Stimulated activated naive CD8-positive, alpha-beta T cell treated with anti-CD3 and anti-CD28 coated beads, Interleukin-15, amount 100 ng/mL, for 72 hours (primary cell): ENCODE data around the gene UBASH3A.

ENCODE experiments used
- ATAC-seq: fragments of 150-1000 bp; cut with Tn5 transposase; 2 replicates; pipeline ENCODE4 v1.10.0; 2021; ENCODE audit warnings: mild to moderate bottlenecking, moderate library complexity
- DNase-seq, 2 donors: peaks; one replicate each; pipeline ENCODE4 v3.0.0; 2021 to 2022
- H3K27ac Mint-ChIP-seq, 2 donors: one replicate each; pipeline ENCODE4 v1.8.0; 2022; ENCODE audit warnings: mild to moderate bottlenecking in 2 of 2, mixed read lengths in 2 of 2, moderate library complexity in 2 of 2
- H3K27me3 Mint-ChIP-seq: one replicate; pipeline ENCODE4 v1.8.0; 2022; ENCODE audit warnings: mixed read lengths
- H3K4me1 Mint-ChIP-seq: one replicate; pipeline ENCODE4 v1.8.0; 2022; ENCODE audit warnings: mild to moderate bottlenecking, mixed read lengths
- H3K4me3 Mint-ChIP-seq, 2 donors: one replicate each; pipeline ENCODE4 v1.8.0; 2022; ENCODE audit warnings: mild to moderate bottlenecking in 2 of 2, mixed read lengths in 2 of 2, moderate library complexity in 1 of 2
- H3K9me3 Mint-ChIP-seq, 2 donors: one replicate each; pipeline ENCODE4 v1.8.0; 2022; ENCODE audit warnings: mixed read lengths in 2 of 2

UBASH3A gene, protein sequence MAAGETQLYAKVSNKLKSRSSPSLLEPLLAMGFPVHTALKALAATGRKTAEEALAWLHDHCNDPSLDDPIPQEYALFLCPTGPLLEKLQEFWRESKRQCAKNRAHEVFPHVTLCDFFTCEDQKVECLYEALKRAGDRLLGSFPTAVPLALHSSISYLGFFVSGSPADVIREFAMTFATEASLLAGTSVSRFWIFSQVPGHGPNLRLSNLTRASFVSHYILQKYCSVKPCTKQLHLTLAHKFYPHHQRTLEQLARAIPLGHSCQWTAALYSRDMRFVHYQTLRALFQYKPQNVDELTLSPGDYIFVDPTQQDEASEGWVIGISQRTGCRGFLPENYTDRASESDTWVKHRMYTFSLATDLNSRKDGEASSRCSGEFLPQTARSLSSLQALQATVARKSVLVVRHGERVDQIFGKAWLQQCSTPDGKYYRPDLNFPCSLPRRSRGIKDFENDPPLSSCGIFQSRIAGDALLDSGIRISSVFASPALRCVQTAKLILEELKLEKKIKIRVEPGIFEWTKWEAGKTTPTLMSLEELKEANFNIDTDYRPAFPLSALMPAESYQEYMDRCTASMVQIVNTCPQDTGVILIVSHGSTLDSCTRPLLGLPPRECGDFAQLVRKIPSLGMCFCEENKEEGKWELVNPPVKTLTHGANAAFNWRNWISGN

DNA sequence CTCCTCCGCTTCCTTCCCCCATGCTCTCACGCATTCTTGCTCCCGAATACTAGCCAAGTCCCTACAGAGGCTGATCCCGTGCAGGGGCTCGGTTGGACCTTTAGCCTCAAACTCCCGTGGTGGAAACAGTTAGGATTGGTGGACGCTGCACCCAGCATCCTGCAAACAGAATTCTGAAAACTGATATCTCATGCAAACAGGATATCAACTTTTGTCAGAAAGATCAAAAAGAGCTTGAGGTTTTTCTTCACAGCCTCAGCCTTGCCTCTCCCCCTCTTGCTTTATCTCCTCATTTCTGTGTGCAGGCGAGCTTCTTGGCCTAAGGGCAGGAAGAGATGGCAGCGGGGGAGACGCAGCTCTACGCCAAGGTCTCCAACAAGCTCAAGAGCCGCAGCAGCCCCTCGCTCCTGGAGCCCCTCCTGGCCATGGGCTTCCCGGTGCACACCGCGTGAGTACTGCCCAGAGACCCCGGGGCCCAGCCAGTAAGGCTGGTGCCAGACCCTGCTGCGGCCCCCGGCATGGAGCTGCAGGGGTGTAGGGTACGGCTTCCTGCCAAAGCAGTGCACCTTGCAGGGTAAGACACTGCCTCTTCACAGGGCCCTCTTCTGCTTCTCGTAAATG lies at the start of gene UBASH3A:
Gene UBASH3A (plus strand): TSS at position 292 of the 621 bp plus-strand sequence. CDS start 44 bp downstream, at position 336.
- Mint-ChIP-seq H3K27me3 (no peaks in the 10 kb centered on the region), H3K9me3 (peaks cover 9 to 12% of the 10 kb centered on the region in 2 donors), H3K4me1 (peaks cover 70% of the 10 kb centered on the region), H3K4me3 (peak within 1 kb of the TSS; percentile 94 to 96), H3K27ac (peak within 1 kb of the TSS; percentile 87 to 94)
- peak; percentile 54 to 55 for DNase-seq
- ATAC-seq = peak; percentile 73

DNA sequence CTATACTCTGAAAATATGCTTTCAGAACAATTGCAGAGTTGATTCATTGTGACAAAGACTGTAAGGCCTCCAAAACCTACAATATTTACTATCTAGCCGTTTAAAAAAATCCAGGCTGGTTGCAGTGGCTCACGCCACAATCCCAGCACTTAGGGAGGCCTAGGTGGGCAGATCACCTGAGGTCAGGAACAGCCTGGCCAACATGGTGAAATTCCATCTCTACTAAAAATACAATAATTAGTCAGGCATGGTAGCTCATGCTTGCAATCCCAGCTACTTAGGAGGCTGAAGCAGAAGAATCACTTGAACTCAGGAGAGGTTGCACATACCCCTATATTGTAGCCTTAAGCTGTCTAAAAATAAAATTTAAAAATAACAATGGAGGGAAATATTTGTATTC lies 47.7 kb upstream of the UBASH3A start:
- Mint-ChIP-seq H3K27ac (no peak overlapping the region), H3K4me3 (no peak overlapping the region), H3K4me1 (no peaks in the 10 kb centered on the region), H3K27me3 (no peaks in the 10 kb centered on the region), H3K9me3 (peaks cover 9 to 26% of the 10 kb centered on the region in 2 donors)
- no peak for DNase-seq
- no peak for ATAC-seq

DNA sequence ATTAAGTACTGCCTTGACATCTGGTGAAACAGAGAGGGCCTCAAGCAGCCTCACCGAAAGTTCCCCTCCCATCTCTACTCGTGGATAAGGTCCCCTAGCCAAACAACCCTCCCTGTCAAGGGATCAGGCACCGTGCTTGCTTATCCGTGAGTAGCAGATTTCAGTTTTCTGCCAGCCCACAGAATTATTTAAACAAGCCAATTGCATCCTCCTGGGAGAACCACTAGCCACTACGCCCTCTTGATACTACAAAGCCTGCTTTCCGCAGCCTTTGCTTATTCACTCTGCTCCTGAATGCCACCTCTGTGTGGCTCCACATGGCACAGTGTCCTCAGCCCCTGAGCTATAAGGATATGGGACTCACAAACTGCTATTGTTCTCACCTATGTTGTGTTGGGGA lies 47.1 kb upstream of the UBASH3A start:
- DNase-seq = no peak
- Mint-ChIP-seq H3K4me1 (no peaks in the 10 kb centered on the region), H3K9me3 (peaks cover 9 to 26% of the 10 kb centered on the region in 2 donors), H3K4me3 (no peak overlapping the region), H3K27ac (no peak overlapping the region), H3K27me3 (peaks cover under 1% of the 10 kb centered on the region)
- no peak for ATAC-seq

DNA sequence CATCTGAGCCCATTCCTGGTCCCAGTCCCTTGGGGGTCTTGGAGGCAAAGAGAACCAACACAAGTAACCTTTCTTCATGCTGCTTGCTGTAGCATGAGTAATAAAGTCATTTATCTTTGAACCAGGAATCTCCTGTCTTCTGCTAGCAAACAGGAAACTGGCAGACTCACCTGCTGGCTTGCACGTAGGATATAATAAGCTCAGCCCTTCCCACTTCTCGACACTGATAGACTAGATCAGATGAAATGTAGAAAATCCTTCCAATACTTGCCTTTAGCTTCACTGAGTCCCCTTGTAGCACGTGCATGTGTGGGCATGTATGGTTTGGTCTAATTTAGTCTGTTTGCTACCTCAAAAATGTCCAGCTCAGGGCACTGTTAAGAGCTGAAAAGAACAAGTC lies 46.4 kb upstream of the UBASH3A start:
- ATAC-seq = no peak
- no peak overlapping the region for H3K4me3 Mint-ChIP-seq
- no peak for DNase-seq
- H3K4me1 Mint-ChIP-seq = peaks cover 7% of the 10 kb centered on the region
- H3K9me3 Mint-ChIP-seq = peaks cover 9 to 26% of the 10 kb centered on the region in 2 donors
- peaks cover 7% of the 10 kb centered on the region for H3K27me3 Mint-ChIP-seq
- H3K27ac Mint-ChIP-seq = no peak overlapping the region

DNA sequence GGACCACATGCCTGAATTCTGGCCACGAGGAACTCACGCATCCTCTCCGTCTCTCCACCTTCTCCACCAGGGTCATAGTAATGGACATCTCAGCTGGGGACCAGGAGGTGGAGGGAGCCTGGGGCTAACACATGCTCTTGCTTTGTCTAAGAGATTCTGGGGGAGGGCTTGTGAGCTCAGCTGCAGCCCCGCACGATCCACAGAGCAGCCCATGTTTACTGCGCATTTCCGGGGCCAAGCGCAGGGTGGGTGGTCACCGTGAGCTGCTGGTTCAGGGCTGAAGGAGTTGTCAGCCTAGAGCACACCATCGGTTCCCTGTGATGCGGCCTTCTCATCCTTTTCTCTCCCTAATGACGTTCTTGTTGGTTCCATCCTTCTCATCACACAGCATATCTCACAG lies 45.4 kb upstream of the UBASH3A start:
- Mint-ChIP-seq H3K27ac (no peak overlapping the region), H3K4me1 (peaks cover 14% of the 10 kb centered on the region), H3K27me3 (peaks cover 10% of the 10 kb centered on the region), H3K9me3 (peaks cover 9 to 21% of the 10 kb centered on the region in 2 donors), H3K4me3 (no peak overlapping the region)
- no peak for ATAC-seq
- DNase-seq = no peak

DNA sequence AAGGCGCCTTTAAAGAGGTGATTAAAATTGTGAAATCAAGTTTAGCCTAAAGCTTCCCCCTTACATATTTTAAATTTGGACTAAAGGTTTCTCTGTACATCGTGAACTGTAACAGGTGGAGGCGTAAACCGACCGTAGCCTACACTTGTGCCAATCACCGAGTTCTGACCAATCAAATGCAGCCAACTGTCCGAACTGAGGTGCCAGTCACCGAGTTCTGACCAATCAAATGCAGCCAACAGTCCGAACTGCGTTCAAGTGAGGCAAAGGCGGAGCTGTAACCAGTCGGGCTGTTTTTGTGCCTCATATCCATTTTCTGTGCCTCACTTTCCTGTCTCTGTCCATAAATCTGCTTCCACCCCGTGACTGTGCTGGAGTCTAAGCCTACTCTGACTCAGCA lies 44.8 kb upstream of the UBASH3A start:
- DNase-seq (no peak), ATAC-seq (no peak)
- Mint-ChIP-seq H3K27me3 (peaks cover 10% of the 10 kb centered on the region), H3K9me3 (peaks cover 4 to 15% of the 10 kb centered on the region in 2 donors), H3K4me1 (peaks cover 21% of the 10 kb centered on the region), H3K27ac (no peak overlapping the region), H3K4me3 (no peak overlapping the region)

DNA sequence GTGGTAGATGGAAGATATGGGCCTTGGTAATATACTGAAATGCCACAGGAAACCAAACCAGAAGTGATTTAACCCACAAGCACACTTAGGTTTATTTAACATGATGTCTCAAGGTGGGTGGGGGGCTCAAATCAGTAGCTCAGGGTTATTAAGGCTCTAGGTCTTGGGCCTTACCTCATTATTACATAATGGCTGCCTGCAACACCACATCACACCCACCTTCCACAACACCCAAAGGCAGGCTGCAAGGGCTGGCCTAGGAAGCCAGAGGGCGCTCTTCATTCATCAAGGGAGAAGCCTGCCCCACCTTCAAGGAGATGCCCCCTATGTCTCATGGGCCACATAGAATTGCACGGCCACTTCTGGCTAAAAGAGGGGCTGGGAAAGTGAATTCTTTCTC lies 43.4 kb upstream of the UBASH3A start:
- peaks cover 29% of the 10 kb centered on the region for H3K4me1 Mint-ChIP-seq
- no peak for DNase-seq
- H3K27me3 Mint-ChIP-seq = peaks cover 10% of the 10 kb centered on the region
- H3K4me3 Mint-ChIP-seq = no peak overlapping the region
- H3K27ac Mint-ChIP-seq = no peak overlapping the region
- ATAC-seq = no peak
- peaks cover 0 to 5% of the 10 kb centered on the region in 2 donors for H3K9me3 Mint-ChIP-seq

DNA sequence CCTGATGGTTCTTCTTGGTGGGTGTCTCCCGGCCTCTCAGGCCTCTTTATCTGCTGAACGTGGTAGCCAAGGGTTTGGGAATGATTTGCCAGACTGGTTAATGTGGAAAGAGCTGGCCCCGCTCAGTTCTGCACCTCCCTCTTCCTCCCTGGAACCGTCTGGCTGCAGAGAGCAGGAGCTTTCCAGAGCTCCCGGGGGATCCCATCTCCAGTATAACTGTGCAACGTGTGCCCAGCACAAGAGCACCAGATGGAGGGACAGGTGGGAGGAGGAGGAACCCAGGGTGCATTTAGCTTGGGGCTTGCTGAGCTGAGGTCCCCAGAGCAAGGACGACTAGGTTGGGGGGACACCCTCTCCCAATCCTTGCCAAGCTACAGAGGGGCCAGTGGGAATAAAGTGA lies 42.4 kb upstream of the UBASH3A start:
- no peaks in the 10 kb centered on the region for H3K9me3 Mint-ChIP-seq
- H3K4me3 Mint-ChIP-seq = no peak overlapping the region
- ATAC-seq (no peak), DNase-seq (no peak)
- no peak overlapping the region for H3K27ac Mint-ChIP-seq
- peaks cover 33% of the 10 kb centered on the region for H3K4me1 Mint-ChIP-seq
- peaks cover 10% of the 10 kb centered on the region for H3K27me3 Mint-ChIP-seq

DNA sequence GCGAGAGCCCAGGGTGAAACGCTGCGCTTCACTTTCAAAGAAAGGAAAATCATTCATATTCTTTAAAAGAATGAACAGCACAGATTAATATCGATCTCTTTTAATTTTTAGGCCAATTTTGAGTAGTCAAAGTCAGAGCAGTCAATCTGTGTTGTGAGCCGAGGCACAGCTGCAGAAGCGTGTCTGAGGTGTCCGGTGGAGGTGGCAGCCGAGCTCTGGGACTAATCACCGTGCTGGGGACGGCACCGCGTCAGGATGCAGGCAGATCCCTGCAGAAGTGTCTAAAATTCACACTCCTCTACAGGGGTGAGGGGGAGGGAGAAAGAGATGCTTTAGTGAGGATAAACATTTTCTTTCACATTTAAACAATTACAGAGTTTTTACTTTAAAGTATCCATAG lies 41.5 kb upstream of the UBASH3A start:
- DNase-seq (no peak), ATAC-seq (no peak)
- Mint-ChIP-seq H3K9me3 (no peaks in the 10 kb centered on the region), H3K4me1 (peaks cover 33% of the 10 kb centered on the region), H3K27ac (no peak overlapping the region), H3K4me3 (no peak overlapping the region), H3K27me3 (peaks cover 10% of the 10 kb centered on the region)

DNA sequence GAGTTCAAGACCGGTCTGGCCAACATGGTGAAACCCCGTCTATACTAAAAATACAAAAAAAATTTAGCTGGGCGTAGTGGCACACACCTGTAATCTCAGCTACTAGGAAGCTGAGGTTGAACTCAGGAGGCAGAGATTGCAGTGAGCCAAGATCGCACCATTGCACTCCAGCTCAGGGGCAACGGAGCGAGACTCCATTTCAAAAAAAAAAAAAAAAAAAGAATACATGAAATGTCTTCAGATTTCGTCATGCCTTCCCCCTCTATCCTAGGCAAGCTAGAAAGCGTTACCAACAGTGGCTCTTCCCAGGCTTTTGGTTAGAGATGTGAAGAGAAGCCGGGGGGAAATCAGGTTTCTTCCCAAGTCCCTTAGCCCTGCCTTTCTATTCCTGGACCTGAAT lies 41.0 kb upstream of the UBASH3A start:
- DNase-seq (no peak), ATAC-seq (no peak)
- H3K4me3 Mint-ChIP-seq = no peak overlapping the region
- H3K27ac Mint-ChIP-seq = peak overlapping the region in 1 of 2 donors; percentile 5
- peaks cover 10% of the 10 kb centered on the region for H3K27me3 Mint-ChIP-seq
- no peaks in the 10 kb centered on the region for H3K9me3 Mint-ChIP-seq
- peaks cover 38% of the 10 kb centered on the region for H3K4me1 Mint-ChIP-seq

DNA sequence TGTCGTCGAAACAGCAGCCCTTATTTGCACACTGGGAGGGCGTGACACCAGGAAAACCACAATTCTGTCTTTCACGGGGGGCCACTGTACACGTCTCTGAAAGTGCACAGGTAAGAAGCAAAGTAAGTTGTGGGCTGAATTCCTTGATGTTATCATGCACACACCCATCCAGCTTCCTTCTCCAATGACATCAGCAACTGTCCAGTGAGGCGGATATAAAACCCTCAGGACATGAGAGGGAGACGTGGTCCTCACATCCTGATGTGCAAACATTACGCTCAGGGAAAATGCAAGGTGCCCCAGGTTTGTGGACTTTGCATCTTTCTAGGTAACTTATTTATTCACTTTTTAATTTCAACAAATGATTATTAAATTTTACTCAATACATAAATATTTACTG lies 40.4 kb upstream of the UBASH3A start:
- H3K9me3 Mint-ChIP-seq = no peaks in the 10 kb centered on the region
- H3K4me3 Mint-ChIP-seq = no peak overlapping the region
- peaks cover 10% of the 10 kb centered on the region for H3K27me3 Mint-ChIP-seq
- peaks cover 44% of the 10 kb centered on the region for H3K4me1 Mint-ChIP-seq
- no peak for DNase-seq
- ATAC-seq = no peak
- no peak overlapping the region for H3K27ac Mint-ChIP-seq

DNA sequence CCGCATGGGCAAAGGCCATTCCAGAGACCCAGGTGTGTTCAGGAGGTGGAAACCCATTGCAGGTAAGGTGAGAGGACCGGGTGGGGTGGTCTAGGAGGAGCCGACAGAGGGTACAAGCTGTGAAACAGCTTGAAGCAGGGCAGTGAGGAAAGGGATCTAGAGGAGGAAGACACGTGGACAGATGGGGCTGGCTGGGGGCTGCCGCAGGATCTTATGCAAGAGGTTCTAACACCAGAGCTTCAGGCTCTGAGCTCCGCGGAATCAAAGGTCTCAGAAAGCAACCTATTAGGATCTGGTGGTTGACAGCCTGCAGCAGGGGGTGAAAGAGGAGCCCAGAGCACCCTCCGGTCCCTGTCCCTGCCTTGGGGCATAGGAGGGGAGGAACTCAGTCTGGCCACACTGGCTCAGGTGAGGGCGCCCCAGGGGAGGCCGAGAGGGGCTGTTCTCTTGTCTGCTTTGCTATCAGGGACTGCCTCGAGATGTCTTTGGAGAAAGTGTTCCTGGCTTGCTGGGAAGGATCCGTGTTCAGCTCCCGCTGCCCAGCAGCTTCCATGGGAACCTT lies 39.3 kb upstream of the UBASH3A start:
- ATAC-seq (no peak), DNase-seq (no peak)
- Mint-ChIP-seq H3K4me1 (peaks cover 52% of the 10 kb centered on the region), H3K27ac (peak overlapping the region in 1 of 2 donors; percentile 75), H3K4me3 (no peak overlapping the region), H3K27me3 (peaks cover 10% of the 10 kb centered on the region), H3K9me3 (no peaks in the 10 kb centered on the region)

DNA sequence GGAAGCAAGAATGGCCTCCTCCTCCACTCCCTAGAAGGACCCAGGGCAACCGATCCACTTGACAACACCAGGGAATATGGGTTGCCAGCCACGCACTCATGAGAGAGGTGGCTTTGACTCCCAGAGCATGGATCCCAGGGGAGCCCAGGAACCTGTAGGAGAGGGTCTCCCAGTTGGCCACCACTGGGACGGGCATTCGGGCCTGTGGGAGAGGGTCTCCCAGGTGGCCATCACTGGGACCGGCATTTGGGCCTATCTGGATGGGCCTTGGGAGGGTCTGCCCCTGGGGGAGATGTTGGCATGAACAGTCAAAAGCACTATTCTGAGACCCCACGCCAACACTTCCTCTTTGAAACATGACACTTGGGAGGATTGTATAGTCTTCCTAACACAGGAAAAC lies 37.9 kb upstream of the UBASH3A start:
- Mint-ChIP-seq H3K4me1 (peaks cover 63% of the 10 kb centered on the region), H3K4me3 (no peak overlapping the region), H3K9me3 (no peaks in the 10 kb centered on the region), H3K27me3 (peaks cover 10% of the 10 kb centered on the region), H3K27ac (peak overlapping the region in 1 of 2 donors; percentile 72)
- no peak for DNase-seq
- ATAC-seq = no peak

DNA sequence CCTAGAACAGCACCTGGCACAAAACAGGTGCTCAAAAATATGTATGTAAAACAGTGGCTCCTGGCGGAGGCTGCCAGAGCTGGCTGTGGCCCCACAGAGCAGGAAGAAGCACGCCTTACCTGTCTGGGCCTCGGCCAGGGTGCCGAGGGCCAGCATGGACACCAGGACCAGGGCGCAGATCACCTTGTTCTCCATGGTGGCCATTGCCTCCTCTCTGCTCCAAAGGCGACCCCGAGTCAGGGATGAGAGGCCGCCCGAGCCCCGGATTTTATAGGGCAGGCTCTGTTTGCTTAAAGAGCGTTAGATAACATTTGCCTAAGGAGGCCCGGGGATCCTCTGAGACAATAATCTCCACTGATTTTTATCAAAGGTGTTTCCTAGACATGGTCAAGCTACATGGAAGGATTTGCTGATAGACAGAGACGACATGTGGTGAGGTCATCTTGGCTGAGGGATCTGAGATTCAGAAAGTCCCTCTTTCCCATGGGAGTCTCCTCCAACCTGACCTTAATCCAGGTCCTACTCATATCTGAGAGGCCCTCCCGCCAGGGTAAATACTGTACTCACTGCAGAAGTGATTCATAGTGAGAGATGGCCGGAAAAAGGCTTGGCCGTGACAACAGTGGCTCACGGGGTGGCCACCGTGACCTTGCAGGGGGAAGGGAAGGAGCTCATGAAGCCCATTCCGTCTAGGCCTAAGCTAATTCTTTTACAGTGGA lies 37.3 kb upstream of the UBASH3A start, which contains the start of gene TFF1:
Gene TFF1 (minus strand): TSS at position 244 of the 719 bp plus-strand sequence. CDS start 40 bp downstream, at position 204.
- Mint-ChIP-seq H3K4me3 (no peak within 1 kb of the TSS), H3K27ac (peak within 1 kb of the TSS; percentile 53 to 72), H3K9me3 (no peaks in the 10 kb centered on the region), H3K4me1 (peaks cover 70% of the 10 kb centered on the region), H3K27me3 (peaks cover 10% of the 10 kb centered on the region)
- ATAC-seq (no peak), DNase-seq (no peak)
